ENCODE results near the gene SLC8A1.

SLC8A1 gene

DNA sequence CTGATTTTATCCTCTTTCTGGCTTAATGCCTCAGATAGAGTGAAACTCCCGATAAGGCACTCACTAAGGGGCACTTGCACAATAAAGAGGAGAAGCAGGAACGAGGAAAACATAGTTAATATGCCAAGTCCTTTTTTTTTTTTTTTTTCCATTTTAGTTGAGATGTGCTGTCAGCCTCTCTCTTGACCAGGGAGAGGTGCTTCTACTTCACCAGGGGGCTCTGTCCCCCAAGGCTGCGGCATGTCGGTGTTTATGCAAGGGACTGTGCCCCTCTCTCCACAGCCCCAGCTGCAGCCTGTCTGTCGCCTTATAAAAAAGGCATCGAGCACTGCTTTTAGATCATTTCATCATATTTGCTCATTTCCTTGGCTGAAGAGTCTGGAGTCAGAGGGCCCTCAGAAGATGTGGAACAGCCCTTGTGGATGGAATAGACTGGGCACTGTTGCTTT, 178.1 kb downstream of the SLC8A1 start:
- DNase-seq (ENCODE audit: low spot score), result no peak

DNA sequence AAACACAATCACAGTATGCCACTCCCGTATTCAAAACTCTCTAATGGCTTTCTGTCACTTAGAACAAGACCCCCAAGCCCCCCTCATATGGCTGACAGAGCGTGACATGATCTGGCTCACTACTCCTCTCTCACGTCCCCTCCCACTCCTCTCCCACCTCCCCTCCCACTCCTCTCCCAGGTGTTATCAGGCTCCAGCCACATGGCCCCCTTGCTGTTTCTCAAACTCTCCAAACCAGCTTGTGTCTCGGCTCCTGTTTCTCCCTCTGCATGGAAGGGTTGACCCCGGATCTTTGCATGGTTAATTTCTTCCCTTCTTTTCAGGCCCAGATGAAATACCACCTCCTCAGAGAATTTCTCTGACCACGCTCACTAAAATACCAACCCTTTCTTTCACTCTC, 180.8 kb downstream of the SLC8A1 start:
- no peak for DNase-seq (ENCODE audit: low spot score)

DNA sequence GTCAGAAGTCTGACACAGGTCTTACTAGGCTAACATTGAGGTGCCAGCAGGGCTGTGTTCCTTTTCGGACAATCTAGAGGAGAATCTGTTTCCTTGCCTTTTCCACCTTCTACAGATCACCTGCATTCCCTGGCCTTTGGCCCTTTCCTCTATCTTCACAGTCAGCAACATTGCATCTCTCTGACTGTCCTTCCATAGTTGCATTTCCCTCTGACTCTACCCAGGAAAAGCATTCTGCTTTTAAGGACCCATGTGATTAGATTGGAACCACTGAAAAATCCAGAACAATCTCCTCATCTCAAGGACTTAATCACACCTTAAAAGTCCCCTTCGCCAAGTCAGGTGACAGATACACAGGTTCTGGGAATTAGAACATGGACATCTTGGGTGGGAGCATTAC, 181.5 kb downstream of the SLC8A1 start:
- DNase-seq (ENCODE audit: low spot score), result no peak

DNA sequence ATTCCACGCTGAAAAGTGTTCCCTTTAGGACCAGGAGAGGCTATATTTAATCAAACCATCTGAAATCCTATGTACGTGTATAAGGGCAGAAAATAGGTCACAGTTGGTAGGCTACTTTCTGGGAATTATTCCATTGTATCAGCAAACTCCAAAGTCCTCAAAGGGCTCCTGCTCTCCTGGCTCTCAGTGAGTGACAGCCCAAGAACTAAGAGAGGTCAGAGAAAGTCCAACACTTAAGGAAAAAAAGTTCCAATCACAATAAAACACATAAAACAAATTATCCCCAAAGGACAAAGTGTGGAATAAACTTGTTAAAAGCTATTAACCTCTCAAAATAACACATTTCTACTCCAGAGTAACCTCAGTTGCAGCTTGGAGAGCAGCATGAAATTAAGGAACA, 183.3 kb downstream of the SLC8A1 start:
- no peak for DNase-seq (ENCODE audit: low spot score)

DNA sequence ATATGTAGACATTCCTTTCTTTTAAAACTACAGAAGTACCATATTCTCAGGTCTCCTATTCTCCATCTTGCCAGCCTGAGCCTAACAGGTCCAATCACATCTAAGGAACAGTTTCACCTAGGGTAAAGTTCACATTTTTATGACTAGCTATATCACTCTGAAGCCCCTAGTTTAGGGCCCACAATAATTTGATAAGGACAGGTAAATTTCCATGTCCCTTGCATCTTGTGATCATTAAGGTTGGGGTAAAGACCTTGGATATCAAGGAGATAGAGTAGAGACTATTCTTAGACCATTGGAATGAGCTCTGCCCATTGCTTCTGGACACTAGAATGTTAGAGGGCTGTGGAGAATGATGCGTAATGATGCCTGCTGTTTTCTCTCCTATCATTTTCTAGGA, 185.7 kb downstream of the SLC8A1 start:
- DNase-seq (ENCODE audit: low spot score), result no peak

DNA sequence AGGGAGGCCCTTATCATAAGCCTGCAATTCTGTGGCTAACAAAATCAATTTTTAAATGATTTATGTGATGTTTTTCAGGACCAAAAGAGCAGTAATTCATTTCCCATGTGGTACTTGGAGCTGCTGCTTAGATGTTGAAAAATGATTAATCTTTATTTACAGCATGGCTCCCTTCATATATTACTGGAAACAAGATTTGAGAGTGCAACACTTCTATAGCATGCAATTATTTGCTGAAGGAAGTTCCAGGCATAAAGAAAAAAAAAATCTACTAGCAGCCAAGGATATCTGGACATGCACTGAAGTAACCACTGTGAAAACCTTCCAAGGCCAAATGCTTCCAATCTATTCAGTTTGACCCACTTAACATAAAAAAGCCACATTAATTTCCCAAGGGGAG, 186.3 kb downstream of the SLC8A1 start:
- DNase-seq (ENCODE audit: low spot score), result no peak

DNA sequence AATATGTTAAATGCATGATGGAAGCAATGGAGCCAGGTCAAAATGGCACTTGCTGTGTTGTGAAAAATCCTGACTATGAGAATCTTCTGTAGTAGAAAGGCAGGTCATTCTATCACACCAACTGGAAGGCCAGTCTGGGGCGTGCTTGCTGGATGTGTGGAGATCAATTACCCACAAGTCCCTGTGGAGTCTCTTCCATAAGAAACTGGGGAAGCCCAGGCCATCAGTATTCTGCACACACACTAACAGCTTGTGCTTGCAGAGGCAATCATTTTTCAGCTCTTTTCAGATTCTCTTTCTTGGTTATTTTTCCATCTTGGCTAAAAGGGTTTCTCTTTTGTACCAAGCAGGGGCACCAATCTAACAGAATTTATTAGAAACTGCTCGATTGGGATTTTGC, 190.8 kb downstream of the SLC8A1 start:
- no peak for DNase-seq (ENCODE audit: low spot score)

DNA sequence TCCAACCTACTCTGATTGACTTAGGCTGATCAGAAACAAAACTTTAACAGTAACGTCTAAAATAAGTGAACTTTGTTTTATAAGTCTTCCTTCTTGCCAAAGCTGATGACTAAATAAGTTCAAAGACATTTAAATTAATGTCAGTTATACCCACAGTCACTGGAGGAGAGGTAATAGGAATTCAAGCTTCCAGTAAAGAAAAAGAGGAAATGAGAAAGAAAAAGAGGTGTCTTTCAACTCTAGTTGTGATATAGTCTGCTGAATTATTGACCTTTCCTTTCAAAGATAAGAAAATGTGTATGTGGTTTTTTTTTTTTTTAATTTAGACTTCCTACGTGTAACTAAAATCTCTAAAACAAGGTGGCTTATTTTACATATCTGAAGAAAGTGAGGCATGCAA, 191.5 kb downstream of the SLC8A1 start:
- DNase-seq (ENCODE audit: low spot score), result no peak

DNA sequence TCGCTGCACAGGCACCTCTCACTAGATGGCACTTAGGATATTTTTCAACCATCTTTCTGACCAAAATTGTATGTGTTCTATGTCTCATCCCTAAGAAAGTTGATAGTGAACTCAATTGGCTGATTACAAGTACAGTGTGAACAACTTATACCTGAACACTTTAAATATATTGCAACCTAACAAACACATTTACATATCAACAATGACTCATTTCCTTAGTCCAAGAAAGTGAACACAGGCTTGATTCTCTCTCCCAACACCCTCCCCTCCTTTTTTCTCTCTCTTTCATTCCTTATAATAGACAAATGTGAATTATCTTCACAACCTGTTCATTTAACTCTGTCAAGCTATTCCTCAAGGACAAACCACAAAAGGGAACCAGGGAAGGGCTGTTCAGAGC, 192.0 kb downstream of the SLC8A1 start:
- no peak for DNase-seq (ENCODE audit: low spot score)

DNA sequence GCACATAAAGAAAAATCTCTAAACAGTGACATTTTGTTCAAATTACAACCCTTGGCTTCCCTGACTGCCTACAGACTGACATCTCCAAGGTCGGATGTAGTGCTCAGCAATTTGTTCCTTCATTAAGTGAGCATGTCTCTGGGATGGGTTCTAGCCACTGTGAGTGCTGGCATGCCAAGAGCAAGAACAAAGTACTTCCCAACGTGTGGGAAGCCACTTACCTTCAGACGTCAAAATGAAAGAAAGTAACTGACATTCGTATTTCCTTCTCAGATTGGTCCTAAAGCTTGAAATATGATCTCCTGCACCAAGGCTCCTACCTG, 193.8 kb downstream of the SLC8A1 start:
- DNase-seq (ENCODE audit: low spot score), result no peak

DNA sequence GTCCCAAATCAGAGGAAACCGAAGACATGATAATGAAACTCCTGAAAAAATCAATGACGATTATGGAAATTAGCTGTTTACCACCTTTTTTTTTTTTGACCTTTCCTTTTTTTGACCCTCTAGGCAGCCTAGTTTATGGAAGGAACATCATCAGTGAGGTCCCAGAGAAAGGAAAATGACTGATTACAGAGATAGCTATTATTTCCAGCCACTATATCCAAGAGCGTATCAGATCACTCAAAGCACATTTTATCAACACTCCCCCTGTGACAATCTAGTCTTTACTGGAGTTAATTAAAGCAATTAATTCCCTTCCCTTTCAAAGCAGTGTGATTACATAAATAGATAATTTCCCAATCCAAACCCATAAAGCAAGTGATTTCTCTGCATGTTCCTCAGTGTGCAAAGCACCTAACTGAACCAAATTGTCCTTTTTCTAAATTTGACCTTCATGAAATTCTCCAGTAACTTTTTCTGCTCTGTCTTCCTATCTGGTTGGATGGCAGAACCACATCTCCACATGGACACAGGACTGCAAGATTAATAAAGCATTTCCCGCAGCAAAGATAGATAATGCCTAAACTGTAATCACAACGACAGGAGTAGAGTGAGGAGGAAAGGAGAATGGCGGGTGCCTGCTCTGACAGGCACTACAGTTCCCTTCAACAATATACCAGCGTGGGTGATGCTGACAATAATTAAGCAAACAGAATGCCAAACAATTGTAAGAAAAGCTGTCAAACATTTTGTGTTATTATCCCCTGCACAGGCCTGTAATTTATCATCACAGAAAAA, 194.4 kb downstream of the SLC8A1 start:
- no peak for DNase-seq (ENCODE audit: low spot score)

DNA sequence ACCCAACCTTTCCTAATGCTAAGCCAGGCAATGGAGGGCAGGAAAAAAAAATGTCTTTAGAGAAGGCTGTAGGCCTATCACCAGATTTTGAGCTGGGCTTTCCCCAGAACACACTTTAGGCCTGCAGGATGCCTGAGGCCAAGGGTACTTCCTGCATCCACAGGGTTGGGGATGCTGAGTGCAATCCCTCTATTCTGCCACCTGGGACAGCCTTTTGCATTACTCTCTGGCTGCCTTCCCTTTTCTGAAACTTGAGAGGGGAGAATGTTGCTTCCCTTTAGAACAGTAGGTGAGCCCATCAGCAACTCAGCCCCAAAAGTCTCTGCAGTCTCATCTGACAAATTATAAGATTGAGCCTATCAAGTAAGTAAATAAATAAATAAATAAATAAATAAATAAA, 195.2 kb downstream of the SLC8A1 start:
- peak; percentile 44 for DNase-seq (ENCODE audit: low spot score)

DNA sequence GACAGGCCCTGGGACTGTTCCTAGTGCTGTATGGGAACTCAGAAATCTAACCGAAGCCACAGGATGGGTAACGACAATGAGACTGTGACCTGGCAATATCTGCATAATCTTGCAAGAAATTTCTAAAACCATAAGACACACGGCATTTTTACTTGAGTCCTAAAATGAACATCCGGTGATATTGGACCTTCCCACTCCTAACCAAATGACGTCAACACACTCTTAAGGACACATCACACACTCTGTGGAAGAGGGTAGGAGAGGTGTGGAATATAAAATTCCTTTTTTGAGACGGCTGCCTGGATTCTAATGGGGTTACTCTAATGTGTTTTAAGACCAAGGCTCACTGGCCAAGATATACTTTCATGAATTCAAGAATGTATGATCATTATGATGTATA, 195.9 kb downstream of the SLC8A1 start:
- no peak for DNase-seq (ENCODE audit: low spot score)

DNA sequence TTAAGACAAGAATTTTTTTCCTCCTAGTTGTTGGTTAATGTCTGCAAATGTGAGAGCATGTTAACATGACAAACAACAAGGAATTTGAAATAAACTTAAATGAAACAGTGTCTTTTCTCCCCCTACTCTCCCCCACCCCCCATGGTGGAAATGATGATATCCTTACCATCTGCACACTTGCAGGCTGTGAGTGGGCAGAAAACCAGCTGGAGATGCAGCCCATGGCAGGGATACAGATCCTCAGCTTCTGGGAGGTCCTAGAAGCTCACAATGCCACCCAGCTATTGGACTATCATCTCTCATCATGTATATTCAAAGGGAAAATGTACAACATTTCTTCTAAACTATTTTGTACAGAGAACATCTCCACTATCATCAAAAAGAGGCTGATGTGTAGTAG, 196.8 kb downstream of the SLC8A1 start:
- DNase-seq (ENCODE audit: low spot score), result no peak

DNA sequence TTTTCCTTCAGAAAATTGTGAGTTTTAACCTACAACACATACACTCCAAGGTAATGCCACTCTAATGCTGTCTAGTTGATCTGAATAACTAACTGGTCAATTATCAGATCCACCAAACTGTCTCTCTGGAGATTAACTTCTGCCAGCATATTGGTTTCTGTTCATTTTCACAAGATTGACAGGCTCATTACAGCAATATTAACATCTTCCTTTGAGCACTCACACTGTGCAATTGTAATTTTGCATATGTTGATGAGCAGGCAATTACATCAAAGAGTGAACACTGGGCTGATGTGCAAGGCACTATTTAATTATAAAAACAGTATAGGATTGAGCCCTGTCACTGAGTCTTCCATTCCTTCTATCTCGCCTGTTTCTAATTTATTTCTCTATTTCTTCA, 197.3 kb downstream of the SLC8A1 start:
- no peak for DNase-seq (ENCODE audit: low spot score)

DNA sequence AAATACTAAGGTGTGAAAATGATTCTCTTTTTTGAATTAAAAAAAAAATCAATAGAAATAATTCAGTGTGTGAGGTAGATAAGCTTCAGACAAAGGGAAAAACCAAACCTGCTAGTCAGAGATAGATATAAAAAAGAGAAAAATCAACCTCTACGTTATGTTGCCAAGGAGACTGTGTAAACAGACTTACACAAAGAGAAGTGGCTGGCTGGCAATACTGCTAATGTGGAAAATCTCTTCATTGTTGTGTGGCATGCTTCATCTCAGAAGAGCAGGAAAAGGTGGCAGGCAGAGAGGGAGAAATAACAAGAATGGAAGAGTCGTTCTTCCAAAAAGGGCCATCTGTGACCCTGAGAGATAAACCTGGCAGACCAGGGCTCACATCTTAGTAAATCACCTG, 200.8 kb downstream of the SLC8A1 start:
- DNase-seq (ENCODE audit: low spot score), result no peak

DNA sequence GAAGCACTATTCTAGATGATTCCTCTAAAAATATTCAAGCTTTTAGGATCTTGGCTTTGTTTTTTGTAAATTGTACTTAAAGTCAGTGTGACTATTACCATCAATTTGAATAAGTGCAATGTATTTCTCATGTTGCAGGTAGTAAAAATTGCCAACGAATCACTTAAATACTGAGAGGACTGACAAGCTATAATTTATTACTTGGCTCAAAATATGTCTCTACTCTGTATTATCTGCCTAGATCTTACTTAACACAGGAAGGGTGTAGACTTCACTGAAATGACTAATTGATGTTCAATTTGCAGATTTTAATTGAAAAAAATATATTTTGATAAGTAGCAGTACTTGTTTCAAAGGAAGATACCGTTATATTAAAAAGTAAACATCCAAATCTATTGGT, 202.3 kb downstream of the SLC8A1 start:
- DNase-seq (ENCODE audit: low spot score), result no peak

DNA sequence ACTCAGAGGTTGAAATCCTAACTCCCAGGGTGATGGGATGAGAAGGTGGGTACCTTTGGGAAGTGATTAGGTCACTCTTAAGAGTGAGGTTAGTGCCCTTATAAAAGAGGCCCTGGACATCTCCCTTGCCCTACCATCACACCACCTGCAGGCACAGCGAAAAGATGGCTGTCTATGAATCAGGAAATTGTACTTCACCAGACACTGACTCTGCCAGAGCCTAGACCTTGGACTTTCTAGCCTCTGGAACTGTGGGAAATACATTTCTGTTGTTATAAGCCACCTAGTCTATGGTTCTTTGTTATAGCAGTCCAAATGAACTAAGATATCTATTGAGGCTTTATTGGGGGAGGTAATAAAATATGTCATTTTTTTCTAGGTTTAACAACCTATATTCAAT, 203.6 kb downstream of the SLC8A1 start:
- no peak for DNase-seq (ENCODE audit: low spot score)

DNA sequence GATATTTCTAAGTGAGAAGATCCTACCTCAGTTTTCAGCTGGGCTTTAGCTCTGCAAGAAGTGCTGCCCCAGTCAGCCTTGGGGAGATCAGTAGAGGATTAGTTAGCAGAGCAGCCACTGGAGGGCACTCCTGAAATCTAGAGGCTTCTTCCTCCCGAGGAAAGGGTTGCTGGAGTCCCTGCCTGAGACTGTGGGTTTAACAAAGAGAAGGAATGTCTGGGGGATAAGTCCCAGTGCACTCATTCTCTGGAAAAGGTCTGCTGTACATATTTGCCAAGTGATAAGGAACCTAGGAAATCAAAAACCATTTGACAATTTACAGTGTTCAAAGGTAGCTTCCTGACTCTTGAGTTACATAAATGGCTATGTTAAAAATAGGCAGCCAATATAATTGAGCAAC, 207.2 kb downstream of the SLC8A1 start:
- peak; percentile 59 for DNase-seq (ENCODE audit: low spot score)

DNA sequence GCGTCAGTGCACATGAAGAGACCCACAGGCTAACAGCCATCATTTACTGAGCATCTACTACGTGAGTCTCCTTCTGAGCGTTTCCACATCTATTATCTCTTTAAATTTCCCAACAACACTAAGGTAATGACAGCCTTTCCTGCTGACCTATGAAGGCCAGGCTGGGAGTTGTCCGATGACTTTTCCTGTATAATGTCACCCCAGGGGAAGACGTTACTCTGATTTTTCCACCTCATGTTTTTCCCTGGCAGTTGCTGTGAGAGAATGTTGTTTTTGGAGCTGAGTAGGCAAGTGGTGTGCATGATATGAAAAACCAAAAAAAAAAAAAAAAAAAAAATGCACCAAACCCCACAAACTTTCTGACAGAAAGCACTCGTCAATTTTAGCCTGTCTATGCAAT, 207.6 kb downstream of the SLC8A1 start:
- DNase-seq (ENCODE audit: low spot score), result no peak

DNA sequence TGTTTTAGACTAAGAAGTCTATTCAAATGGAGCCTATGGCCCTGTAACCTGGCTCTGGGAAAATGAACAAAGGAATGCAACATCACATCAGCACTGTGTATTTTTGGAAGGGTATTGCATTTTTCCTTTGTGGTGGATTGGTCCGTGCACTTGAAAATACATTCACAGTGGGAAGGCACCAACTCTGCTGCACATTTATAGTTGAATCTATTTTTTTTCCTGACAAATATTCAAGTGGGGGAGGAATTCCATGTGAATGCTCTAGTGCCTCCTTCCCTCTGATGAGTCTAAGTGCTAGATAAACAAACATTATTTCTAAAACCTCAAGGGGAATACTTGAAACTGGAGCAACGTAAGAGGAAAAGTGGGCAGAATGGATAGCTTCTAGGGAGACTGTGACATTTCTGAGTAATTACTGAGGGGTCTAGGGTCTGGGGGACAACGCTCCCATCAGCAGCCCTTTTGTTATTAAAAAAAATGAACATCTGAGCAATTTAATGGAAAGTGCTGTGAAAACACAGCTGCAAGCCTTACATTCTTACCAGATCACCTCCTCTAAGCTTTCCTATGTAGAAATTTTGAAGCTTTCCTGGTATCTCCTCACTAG, 208.2 kb downstream of the SLC8A1 start:
- DNase-seq (ENCODE audit: low spot score), result no peak

DNA sequence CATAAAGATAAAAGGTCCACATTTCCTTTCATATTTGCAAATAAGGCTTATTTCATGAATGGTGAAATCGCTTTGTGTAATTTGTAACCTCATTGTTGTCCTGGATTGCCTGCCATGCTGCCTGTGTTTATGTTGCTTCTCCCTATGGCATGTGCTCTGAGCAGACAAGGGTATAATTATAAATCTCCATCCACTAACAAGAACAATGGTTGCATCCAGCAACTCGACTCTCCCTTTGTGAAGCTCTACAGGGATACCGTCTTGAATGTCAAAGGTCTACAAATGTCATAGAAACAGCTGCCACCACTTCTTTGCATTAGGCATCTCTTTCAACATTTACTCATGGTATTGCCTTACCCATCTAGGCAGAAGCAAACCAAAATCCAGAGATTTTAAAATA, 209.6 kb downstream of the SLC8A1 start:
- no peak for DNase-seq (ENCODE audit: low spot score)

DNA sequence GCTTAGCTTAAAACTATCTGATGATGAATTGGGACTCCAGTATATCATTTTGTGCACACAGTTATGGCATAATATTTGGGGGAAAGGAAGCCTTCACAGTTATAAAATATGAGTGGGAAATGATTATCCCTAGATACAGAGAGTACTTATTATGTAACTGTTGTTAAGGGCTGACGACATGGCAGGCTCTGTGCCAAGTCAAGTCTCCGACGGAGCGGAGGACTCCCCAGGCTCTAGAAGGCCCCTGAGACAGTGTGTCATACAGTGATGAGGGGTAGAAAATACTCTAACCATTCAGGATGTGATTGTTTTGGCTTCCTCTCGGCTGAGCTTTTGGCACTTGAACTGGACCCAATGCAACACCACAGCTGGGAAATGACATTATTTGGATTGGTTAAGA, 211.8 kb downstream of the SLC8A1 start:
- peak; percentile 11 for DNase-seq (ENCODE audit: low spot score)

All from RKO (cell line).